Muscle of leg (tissue), 11 donors: ENCODE data around the gene MRPS12. TPM values are rescaled to one million over a fixed set of nuclear protein-coding genes. Genes with fewer than 3 reads are reported as not detected.
A peak's percentile ranks its signal among the peaks of the same experiment; 100 is the strongest.
"Not testable (repeated sequence)": the region's sequence is repeated elsewhere in the genome, so short reads cannot be mapped to it uniquely, and the experiment has no call there.

Experiments
- DNase-seq: peaks from one replicate; pipeline ENCODE4 v3.0.0; 2013
- H3K27ac ChIP-seq: one replicate; pipeline ENCODE4 v1.5.1; 2013; ENCODE audit warnings: mild to moderate bottlenecking, low read length, control low read depth
- H3K27me3 ChIP-seq: one replicate; pipeline ENCODE4 v1.6.1; 2013; ENCODE audit warnings: low read length; ENCODE audit not compliant: control insufficient read depth, insufficient read depth
- H3K36me3 ChIP-seq: one replicate; pipeline ENCODE4 v1.6.1; 2013; ENCODE audit warnings: low read length; ENCODE audit not compliant: control insufficient read depth, insufficient read depth
- H3K4me1 ChIP-seq: one replicate; pipeline ENCODE4 v1.6.1; 2013; ENCODE audit warnings: low read length; ENCODE audit not compliant: control insufficient read depth, insufficient read depth
- H3K4me3 ChIP-seq: one replicate; pipeline ENCODE4 v1.5.1; 2013; ENCODE audit warnings: low read length, control low read depth
- H3K9me3 ChIP-seq: replicated peaks from 2 replicates; pipeline ENCODE4 v1.6.1; 2013; ENCODE audit warnings: low read depth, low read length; ENCODE audit not compliant: control insufficient read depth
- WGBS: methylation state at CpG from one replicate; pipeline ENCODE4 v1.1.5; 2013; ENCODE audit warnings: missing lambda C conversion rate; ENCODE audit not compliant: insufficient coverage; 5-methylcytosine and 5-hydroxymethylcytosine counted together
- polyA plus RNA-seq, 8 donors: library from polyadenylated mRNA; unstranded; fragments of 120-200 nt; gene quantifications; one replicate each; pipeline versions ENCODE4 v1.2.1 to v1.2.3, GENCODE V29; 2013; ENCODE audit warnings: inconsistent platforms in 1 of 8, low replicate concordance in 1 of 8; ENCODE audit not compliant: insufficient read length in 8 of 8, insufficient read depth in 1 of 8
- total RNA-seq: library from RNA; stranded (reverse); fragments of 120-200 nt; gene quantifications from one replicate; pipeline ENCODE4 v1.2.4, GENCODE V29; 2013

Gene MRPS12
- total and polyA plus RNA-seq, 9 donors, result 19.6 to 22.7 (median 20.6) TPM

DNA sequence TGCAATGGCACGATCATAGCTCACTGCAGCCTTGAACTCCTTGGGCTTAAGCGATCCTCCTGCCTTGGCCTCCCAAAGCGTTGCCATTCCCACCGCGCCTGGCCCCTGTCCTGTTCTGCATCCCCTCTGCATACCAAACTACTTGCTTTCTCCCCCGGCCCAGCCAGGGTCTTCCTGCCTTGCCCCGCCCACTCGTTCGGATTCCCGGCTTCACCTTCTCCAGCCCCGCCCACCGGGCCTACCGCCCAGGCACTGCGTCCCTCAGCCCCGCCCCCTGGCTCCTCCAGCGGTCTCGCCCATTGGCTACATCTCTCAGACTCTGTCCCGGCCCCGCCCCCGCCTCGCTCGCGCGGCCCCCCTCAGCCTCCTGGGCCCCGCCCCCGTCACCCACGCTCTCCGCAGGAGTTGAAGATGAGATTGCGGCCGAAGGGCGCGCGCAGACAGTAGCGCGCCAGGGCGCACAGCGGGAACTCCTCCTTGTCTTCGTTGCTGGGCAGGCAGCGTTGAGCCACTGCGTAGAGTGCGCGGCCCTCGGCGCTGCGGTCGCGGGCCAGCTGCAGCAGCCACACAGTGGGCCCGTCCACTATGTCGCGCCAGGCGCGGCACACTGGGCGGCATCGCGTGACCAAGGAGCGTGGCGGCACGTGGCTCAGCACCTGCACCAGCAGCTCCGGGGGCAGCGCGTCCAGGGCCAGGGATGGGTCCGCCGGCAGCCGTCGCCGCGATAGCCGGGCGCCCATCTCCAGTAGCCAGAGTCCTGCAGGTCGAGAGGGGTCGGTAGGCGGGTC, 19.0 kb downstream of the MRPS12 start:
- H3K27ac ChIP-seq, result no peak overlapping the region
- peaks cover 4% of the 10 kb centered on the region for H3K4me1 ChIP-seq
- 4% methylated on average over 70 of the region's 72 CpGs for WGBS
- no peaks in the 10 kb centered on the region for H3K27me3 ChIP-seq
- DNase-seq, result peak; percentile 89
- H3K36me3 ChIP-seq, result peaks cover 28% of the 10 kb centered on the region
- H3K4me3 ChIP-seq, result peak overlapping the region; percentile 25
- no peaks in the 10 kb centered on the region for H3K9me3 ChIP-seq

DNA sequence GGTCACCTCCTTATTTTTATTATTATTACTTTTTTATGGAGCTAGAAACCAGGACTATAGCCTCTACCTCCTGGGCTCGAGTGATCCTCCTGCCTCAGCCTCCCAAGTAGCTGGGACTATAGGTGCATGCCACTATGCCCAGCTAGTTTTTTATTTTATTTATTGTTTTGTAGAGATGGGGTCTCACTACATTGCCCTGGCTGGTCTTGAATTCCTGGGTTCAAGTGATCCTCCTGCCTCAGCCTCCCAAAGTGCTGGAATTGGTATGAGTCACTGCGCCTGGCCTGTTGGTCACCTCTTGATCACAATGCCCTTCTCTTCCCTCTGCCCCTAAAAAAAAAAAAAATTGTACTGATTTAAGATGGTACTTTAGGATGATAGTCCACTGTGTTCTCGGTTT, 20.4 kb downstream of the MRPS12 start:
- no CpG with 5 or more reads among the region's 3 CpGs for WGBS
- H3K4me3 ChIP-seq, result no peak overlapping the region
- H3K4me1 ChIP-seq, result peaks cover 4% of the 10 kb centered on the region
- H3K36me3 ChIP-seq, result peaks cover 15% of the 10 kb centered on the region
- no peak for DNase-seq
- no peaks in the 10 kb centered on the region for H3K27me3 ChIP-seq
- H3K9me3 ChIP-seq, result no peaks in the 10 kb centered on the region
- H3K27ac ChIP-seq, result no peak overlapping the region

DNA sequence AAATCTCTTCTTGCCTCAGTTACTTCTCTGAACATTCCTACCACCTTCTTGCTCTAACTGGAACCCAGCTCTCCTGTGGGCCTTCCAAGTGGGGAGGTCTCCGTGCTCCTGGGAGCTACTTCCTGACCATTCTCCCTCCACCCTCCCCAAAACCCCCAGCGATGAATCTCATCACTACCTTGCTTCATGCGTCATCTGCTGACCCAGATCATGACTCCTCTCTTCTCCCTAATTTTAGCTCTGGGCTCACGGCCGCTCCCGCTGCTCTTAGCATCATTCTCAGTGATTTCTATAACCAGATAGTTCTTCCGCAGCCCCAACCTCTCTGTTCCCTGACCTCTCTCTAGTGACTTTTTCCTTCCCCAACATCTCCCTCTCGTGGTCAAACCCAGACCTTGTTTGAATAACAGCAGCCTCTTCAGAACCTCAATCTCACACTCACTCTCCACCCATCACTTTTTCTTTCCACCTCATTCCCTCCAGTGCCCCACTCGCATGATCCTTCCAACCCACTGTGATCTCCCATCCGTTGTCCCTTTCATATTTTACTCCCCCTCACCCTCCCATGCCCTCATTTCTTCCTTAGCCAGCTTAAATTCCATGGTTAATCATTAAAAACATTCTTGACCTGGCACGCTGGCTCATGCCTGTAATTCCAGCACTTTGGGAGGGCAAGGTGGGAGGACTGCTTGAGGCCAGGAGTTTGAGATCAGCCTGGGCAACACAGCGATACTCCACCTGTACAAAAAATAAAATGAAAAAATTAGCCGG, 21.8 kb downstream of the MRPS12 start:
- Histone ChIP-seq H3K9me3 (no peaks in the 10 kb centered on the region), H3K36me3 (peaks cover 4% of the 10 kb centered on the region), H3K27ac (no peak overlapping the region), H3K4me1 (peaks cover 4% of the 10 kb centered on the region), H3K27me3 (no peaks in the 10 kb centered on the region), H3K4me3 (no peak overlapping the region)
- 74% methylated on average over 10 of the region's 13 CpGs for WGBS
- DNase-seq, result no peak

DNA sequence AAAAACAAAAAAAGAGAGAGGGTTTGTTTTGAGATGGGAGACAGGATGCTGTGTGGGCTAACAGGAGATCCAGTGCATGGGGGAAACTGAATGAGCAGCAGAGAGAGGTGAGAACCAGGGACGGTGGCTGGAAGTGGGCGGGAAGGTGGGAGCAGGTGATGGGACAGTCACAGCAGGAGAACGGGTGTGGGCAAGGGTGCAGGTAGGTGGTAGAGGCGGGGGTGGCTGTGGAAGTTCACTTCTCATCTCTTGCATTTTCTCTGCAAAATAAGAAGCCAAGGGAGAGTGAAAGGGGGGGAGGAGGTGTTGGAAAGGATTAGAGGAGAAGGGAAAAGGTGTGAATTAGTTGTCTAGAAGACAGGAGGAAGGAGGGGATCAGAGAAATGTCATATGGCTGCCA, 22.9 kb downstream of the MRPS12 start:
- Histone ChIP-seq H3K27me3 (no peaks in the 10 kb centered on the region), H3K4me3 (no peak overlapping the region), H3K9me3 (no peaks in the 10 kb centered on the region), H3K36me3 (peaks cover 4% of the 10 kb centered on the region), H3K27ac (no peak overlapping the region), H3K4me1 (peaks cover 4% of the 10 kb centered on the region)
- 72% methylated on average over 4 of the region's 4 CpGs for WGBS
- no peak for DNase-seq

DNA sequence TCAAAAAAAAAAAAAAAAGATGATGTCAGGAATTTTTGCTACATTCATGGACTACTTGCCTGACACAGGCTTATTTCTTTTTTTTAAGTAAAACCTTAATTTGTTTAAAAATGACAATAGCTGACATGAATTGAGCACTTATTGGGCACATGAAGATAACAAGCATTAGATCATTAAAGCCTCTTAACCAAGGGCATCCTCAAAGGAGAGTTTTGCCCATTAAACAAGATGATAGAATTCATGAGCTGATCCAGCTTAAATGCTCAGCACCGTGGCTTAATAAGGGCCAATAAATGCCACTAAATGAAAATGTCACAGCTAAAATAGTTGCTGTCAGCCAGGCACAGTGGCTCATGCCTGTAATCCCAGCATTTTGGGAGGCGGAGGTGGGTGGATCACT, 25.5 kb downstream of the MRPS12 start:
- no peak for DNase-seq
- H3K4me1 ChIP-seq, result no peaks in the 10 kb centered on the region
- H3K9me3 ChIP-seq, result no peaks in the 10 kb centered on the region
- WGBS, result 71% methylated on average over 1 of the region's 2 CpGs
- no peaks in the 10 kb centered on the region for H3K27me3 ChIP-seq
- H3K4me3 ChIP-seq, result no peak overlapping the region
- H3K36me3 ChIP-seq, result peaks cover 5% of the 10 kb centered on the region
- H3K27ac ChIP-seq, result no peak overlapping the region

DNA sequence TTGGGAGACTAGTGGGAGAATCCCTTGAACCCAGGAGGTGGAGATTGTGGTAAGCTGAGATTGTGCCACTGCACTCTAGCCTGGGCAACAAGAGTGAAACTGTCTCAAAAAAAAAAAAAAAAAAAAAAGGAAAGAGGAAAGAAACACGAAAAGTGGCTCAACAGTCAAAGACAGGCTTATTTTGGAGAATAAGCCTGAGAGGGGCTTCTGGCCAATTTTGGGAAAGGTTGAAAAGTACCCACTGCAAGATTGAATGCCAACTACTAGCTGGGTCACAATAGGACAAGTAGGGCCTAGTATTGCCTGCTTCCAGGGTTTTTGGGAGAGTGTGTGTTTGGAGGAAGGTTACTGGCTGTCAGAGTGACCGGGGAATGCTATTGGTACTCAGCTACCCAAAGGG, 27.6 kb downstream of the MRPS12 start:
- 85% methylated on average over 2 of the region's 2 CpGs for WGBS
- H3K27me3 ChIP-seq, result no peaks in the 10 kb centered on the region
- no peak overlapping the region for H3K27ac ChIP-seq

DNA sequence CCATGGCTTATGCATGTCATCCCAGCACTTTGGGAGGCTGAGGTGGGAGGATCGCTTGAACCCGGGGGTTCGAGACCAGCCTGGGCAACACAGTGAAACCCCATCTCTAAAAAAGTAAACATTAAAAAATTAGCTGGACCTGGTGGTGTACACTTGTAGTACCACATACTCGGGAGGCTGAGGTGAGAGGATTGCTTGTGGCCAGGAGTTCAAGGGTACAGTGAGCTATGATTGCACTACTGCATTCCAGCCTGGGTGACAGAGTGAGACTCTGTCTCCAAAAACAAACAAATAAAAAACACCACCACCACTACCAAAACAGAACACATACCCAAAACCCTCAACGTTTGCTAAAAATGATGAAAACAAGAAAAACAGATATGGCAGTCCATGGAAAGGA, 28.9 kb downstream of the MRPS12 start:
- peaks cover 6% of the 10 kb centered on the region for H3K36me3 ChIP-seq
- H3K4me1 ChIP-seq, result peaks cover 7% of the 10 kb centered on the region
- no CpG with 5 or more reads among the region's 5 CpGs for WGBS
- H3K4me3 ChIP-seq, result no peak overlapping the region
- H3K27ac ChIP-seq, result no peak overlapping the region
- H3K27me3 ChIP-seq, result no peaks in the 10 kb centered on the region
- H3K9me3 ChIP-seq, result no peaks in the 10 kb centered on the region
- DNase-seq, result no peak

More for the DNA sequence above, 27.6 kb downstream of the MRPS12 start:
- Histone ChIP-seq H3K9me3 (no peaks in the 10 kb centered on the region), H3K4me3 (no peak overlapping the region), H3K36me3 (peaks cover 5% of the 10 kb centered on the region), H3K4me1 (peaks cover 7% of the 10 kb centered on the region)
- DNase-seq, result no peak

DNA sequence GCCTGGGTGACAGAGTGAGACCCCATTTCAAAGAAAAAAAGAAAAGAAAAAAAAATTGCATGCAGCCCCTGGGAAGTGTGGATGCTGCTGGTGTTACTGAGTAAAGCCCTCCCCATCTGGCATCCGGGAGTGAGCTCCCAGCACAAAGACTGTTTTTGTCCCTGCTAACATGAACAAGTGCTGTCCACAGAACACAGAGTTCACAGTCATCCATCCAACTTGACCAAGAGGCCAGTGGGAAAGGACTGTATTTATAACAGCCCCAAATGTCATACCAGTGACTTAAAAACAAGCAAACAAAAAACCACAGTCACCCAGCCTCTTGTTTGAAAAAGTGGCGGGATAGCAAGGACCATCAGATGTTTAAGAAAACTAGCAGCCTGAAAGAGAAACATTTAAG, 34.0 kb downstream of the MRPS12 start:
- 67% methylated on average over 1 of the region's 2 CpGs for WGBS
- Histone ChIP-seq H3K36me3 (peaks cover 3% of the 10 kb centered on the region), H3K27ac (no peak overlapping the region), H3K9me3 (no peaks in the 10 kb centered on the region), H3K4me3 (no peak overlapping the region), H3K4me1 (peaks cover 7% of the 10 kb centered on the region), H3K27me3 (no peaks in the 10 kb centered on the region)
- DNase-seq, result no peak

DNA sequence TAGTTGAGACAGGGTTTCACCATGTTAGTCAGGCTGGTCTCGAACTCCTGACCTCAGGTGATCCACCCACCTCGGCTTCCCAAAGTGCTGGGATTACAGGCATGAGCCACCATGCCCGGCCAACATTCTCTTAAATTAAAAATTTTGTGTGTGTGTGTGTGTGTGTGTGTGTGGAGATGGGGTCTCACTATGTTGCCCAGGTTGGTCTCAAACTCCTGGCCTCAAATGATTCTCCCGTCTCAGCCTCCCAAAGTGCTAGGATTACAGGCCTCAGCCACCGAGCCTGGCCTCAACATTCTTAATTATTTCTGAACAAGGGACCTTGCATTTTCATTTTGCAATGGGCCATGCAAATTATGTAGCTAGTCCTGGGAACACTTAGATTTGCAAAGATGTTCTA, 35.4 kb downstream of the MRPS12 start:
- WGBS, result 100% methylated on average over 1 of the region's 5 CpGs
- not testable (repeated sequence) for DNase-seq, H3K4me3 ChIP-seq, H3K4me1 ChIP-seq, H3K27ac ChIP-seq, H3K36me3 ChIP-seq, H3K27me3 ChIP-seq, H3K9me3 ChIP-seq

DNA sequence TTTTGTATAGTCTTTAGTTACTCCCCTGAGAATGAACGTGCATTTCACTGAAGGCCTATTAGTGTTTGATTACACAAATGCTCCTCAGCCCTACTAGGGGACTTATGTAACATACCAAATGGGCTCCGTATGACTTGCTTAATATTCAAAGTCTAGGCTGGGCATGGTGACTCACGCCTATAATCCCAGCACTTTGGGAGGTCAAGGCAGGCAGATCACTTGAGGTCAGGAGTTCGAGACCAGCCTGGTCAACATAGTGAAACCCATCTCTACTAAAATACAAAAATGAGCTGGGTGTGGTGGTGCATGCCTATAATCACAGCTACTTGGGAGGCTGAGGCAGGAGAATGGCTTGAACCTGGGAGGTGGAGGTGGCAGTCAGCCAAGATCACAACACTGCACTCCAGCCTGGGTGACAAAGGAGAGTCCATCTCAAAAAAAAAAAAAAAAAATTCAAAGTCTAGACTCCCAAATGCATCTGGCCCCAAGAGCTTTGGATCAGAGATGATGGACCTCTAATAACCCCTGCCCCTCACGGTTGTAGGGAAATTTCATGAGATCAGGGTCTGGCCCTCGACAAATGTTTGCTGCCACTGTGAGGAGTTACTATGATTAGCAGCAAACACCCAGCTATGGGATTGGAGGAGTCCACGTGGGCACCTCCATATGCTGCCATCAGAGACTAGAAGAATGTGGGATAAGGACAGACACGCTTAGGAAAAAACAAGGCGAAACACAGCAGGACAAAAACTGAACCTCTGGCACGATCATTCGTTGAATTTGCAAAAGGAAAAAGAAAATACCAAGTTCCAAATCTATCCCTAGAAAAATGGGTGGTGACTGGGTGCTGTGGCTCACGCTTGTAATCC, 40.2 kb downstream of the MRPS12 start:
- no peak overlapping the region for H3K4me3 ChIP-seq
- H3K9me3 ChIP-seq, result no peaks in the 10 kb centered on the region
- H3K4me1 ChIP-seq, result peaks cover 5% of the 10 kb centered on the region
- 75% methylated on average over 2 of the region's 12 CpGs for WGBS
- H3K27ac ChIP-seq, result no peak overlapping the region
- no peaks in the 10 kb centered on the region for H3K27me3 ChIP-seq
- H3K36me3 ChIP-seq, result peaks cover 3% of the 10 kb centered on the region
- no peak for DNase-seq
